Stimulated activated CD8-positive, alpha-beta memory T cell treated with anti-CD3 and anti-CD28 coated beads, Interleukin-4, amount 100 ng/mL, for 1 hour (primary cell): Measurements from ENCODE around the gene RPL7L1.

Experiments used
- DNase-seq, 2 donors: peaks; one replicate each; pipeline ENCODE4 v3.0.0-alpha.2; 2020; ENCODE audit warnings: low read depth in 2 of 2, low spot score in 1 of 2

Gene RPL7L1

DNA sequence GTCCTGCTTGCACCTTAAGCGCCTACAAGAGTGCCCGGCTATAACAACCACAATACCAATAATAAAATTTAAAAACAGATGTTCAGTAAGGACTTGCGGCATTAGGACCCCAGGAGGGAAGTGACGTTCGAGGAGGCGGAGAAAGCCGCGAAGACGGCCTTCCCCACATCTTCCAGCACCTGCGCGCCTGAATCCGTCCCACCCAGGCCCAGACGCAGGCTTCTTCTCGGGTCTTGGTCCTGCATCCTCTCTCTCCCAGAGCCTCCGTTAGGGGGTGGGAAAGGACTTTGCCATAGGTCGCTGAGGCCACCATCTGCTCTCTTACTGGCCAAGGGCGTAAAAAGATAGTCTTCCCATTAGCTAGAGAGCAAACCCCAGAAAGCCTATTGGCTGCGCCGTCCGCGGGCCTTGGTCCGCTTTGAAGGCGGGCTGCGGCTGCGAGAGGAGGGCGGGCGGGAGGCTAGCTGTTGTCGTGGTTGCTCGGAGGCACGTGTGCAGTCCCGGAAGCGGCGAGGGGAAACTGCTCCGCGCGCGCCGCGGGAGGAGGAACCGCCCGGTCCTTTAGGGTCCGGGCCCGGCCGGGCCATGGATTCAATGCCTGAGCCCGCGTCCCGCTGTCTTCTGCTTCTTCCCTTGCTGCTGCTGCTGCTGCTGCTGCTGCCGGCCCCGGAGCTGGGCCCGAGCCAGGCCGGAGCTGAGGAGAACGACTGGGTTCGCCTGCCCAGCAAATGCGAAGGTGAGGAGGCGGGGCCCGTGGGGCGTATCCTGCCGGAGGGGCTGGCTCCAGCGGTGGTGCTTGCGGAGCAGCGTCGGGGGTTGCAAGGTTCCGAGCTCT lies 49.8 kb downstream of the RPL7L1 start, which contains the start of gene CNPY3:
CNPY3 (plus strand) TSS at position 495 of the 835 bp plus-strand sequence; CDS start at position 586, 91 bp downstream.
- DNase-seq, result peak; percentile 77 to 90

DNA sequence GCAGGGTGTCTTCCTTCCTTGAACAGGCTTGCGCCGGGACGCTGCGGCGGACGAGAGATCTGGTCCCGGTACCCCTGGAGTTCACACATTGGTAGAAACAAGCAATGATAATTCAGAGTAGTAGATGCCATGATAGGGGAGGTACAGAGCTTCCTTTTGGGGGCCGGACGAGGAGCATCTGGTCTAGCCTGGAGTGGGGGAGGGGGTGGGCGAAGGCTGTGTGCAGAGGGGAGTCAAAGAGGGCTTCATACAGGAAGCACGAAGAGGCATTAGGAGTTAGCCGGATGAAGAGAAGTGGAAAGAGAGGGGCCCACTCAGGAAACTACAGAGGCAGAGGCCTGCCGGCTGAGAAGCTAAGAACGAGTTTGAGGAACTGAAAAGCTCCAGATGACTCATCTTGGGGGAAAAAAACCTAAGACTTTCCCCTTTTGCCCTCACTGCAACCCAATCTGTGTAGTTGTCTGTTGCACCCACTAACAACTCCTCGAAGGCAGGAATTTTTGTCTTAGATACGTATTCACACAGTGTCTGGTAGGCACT lies 50.5 kb downstream of the RPL7L1 start:
- peak; percentile 20 to 31 for DNase-seq

DNA sequence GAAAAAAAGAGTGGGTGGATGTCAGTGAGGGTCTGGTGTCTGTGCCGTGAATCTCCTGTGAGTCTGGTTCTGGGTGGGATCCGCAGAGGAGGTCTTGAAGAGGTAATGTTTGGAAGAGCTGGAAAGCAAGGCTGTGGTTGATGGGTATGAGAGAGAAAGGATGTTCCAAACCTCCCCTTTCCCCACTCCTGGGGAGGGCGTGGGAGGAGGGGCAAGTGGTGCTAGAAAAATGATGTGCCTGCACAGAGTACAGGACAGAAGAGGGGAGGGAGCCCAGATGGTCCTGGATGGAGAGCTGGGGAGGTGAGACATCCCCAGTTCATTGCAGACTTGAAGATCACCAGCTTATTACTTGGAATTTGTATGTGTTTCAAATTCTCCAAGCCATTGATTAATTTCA lies 53.0 kb downstream of the RPL7L1 start:
- DNase-seq, result no peak

DNA sequence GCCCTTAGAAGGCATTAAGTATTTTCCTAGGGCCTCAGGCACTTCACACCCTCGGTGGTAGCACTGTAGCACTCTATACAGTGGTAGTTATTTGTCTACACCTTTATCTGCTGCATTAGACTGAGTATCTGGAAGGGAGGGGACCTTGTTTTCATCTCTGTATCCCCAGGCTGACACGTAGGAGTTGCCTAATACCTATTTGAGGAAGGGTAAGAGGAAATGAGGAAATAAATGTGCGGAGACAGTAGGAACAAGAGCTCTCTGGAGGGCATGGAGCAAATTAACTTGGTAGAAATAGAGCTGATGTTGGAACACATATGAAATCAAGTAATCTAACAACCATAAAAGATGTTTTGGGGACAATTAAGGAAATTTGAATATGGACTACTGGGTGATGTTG lies 53.8 kb downstream of the RPL7L1 start:
- no peak for DNase-seq

DNA sequence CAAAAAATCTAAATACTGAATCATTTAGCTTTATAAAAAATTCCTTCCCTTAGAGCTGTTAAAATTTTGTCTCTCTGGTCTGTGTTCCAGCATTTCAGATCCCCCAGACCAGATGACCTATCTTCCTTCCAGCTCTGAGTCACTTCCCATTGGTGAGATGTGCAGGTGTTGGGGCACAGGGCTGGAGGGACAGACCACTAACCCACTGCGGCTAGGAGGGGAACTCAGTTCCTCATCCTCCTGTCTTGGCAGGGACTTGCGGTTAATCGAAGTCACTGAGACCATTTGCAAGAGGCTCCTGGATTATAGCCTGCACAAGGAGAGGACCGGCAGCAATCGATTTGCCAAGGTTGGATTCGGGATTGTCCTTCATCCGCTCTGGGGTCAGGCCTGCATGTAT lies 55.9 kb downstream of the RPL7L1 start:
- DNase-seq, result no peak

DNA sequence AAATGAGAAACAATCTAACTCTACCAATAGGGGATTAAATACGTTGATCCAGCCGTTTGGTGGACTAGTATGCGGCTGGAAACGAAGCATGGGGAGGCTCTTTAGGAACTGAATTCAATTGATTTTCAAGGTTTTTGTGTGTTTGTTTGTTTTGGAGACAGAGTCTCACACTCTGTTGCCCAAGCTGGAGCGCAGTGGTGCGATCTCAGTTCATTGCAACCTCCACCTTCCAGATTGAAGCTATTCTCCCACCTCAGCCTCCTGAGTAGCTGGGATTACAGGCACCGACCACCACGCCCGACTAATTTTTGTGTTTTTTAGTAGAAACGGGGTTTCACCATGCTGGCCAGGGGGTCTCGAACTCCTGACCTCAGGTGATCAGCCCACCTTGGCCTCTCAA lies 57.0 kb downstream of the RPL7L1 start:
- no peak for DNase-seq

DNA sequence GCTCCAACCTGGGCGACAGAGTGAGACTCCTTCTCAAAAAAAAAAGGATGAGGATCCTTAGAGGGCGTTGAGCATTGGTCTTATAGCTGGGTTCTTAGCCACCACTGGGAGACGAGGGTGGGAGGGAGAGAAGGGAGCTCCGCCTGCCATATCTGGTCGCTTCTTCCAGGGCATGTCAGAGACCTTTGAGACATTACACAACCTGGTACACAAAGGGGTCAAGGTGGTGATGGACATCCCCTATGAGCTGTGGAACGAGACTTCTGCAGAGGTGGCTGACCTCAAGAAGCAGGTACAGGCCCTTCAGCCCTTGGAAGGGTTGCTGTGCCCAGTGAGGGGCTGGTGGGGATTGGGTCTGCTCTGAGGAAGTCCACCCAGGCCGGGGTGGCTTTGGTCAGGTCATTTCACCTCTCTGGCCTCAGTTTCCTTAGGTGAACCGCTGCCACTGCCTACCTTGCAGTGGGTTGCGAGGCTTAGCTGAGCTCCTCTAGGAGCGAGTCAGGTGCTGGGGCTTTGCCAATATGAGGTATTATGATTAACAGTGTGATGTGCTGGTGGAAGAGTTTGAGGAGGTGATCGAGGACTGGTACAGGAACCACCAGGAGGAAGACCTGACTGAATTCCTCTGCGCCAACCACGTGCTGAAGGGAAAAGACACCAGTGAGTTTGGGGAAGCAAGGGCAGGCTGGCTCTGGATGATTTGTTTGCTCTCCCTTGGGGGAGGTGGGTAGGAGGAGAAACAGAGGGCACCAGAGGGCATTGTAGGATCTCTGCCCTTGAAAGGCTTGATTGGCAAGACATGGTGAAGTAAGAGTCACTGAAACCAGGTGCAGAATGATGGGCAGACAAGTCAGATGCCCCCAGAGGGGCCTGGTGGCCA lies 58.4 kb downstream of the RPL7L1 start:
- DNase-seq, result no peak

DNA sequence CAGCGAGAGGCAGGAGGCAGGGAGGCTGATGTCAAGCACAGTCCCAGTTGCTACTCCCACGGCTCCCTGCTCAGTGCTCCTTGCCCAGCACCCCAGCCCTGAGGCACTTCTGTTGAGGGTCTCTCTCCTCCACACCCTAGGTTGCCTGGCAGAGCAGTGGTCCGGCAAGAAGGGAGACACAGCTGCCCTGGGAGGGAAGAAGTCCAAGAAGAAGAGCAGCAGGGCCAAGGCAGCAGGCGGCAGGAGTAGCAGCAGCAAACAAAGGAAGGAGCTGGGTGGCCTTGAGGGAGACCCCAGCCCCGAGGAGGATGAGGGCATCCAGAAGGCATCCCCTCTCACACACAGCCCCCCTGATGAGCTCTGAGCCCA lies 59.0 kb downstream of the RPL7L1 start:
- DNase-seq, result no peak

DNA sequence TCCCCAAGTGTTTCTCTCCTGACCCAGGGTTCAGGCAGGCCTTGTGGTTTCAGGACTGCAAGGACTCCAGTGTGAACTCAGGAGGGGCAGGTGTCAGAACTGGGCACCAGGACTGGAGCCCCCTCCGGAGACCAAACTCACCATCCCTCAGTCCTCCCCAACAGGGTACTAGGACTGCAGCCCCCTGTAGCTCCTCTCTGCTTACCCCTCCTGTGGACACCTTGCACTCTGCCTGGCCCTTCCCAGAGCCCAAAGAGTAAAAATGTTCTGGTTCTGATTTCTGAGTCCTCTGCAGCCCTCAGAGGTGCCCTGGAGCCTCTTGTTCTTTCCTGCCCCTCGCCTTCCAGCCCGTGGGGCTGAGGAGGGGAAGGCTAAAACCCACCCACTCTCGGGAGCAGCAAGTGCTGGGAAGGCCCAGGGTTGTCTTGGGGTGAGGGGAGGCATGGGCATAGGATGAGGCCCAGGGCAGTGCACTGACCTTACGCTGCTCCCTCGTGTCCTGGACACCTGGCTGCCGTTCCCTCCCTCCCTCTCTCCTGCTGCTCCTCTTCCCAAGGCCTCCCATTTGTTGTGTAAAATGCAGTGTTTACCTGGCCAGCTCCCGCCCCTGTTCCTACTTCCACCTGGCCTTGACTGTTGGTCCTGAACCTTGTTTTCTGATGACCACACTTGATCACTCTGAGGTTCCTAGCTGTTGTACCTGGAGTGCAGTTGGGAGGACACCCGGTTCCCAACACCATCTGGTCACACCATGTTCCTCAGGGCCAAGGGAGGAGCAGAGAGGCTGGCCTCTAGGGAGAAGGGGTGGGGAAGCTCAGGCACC lies 59.8 kb downstream of the RPL7L1 start:
- DNase-seq, result no peak
